Stimulated activated CD8-positive, alpha-beta memory T cell treated with anti-CD3 and anti-CD28 coated beads, Interleukin-4, amount 100 ng/mL, for 24 hours (primary cell): ENCODE measurements around the gene JUN.

Experiments
- DNase-seq: peaks from one replicate; pipeline ENCODE4 v3.0.0-alpha.2; 2020; ENCODE audit warnings: low read depth

Gene JUN

GRCh38 chr1:58762806-58763205, 21.0 kb downstream of the JUN start:
- no peak for DNase-seq

- DNase-seq = peak; percentile 41
Observed at GRCh38 chr1:58755468-58755872, 28.4 kb downstream of the JUN start.

GRCh38 chr1:58754683-58755467, 29.0 kb downstream of the JUN start:
- no peak for DNase-seq

GRCh38 chr1:58754073-58754613, 29.7 kb downstream of the JUN start:
- DNase-seq = no peak

GRCh38 chr1:58753431-58753866, 30.4 kb downstream of the JUN start:
- DNase-seq = no peak

GRCh38 chr1:58749646-58750045, 34.2 kb downstream of the JUN start:
- no peak for DNase-seq

GRCh38 chr1:58748666-58749065, 35.2 kb downstream of the JUN start:
- no peak for DNase-seq

- no peak for DNase-seq
Observed at GRCh38 chr1:58746757-58747156, 37.1 kb downstream of the JUN start.

- DNase-seq = no peak
Observed at GRCh38 chr1:58746182-58746581, 37.7 kb downstream of the JUN start.

GRCh38 chr1:58745666-58746065, 38.2 kb downstream of the JUN start:
- DNase-seq = no peak

- no peak for DNase-seq
Observed at GRCh38 chr1:58745117-58745516, 38.7 kb downstream of the JUN start.

- DNase-seq = no peak
Observed at GRCh38 chr1:58741678-58742553, 41.9 kb downstream of the JUN start.

- DNase-seq = no peak
Observed at GRCh38 chr1:58739856-58740466, 43.9 kb downstream of the JUN start.

- DNase-seq = no peak
Observed at GRCh38 chr1:58738876-58739275, 45.0 kb downstream of the JUN start.

- no peak for DNase-seq
Observed at GRCh38 chr1:58735586-58735985, 48.3 kb downstream of the JUN start.

GRCh38 chr1:58734630-58735029, 49.2 kb downstream of the JUN start:
- no peak for DNase-seq

- no peak for DNase-seq
Observed at GRCh38 chr1:58732087-58732775, 51.6 kb downstream of the JUN start.
